HCT116 (cell line): ENCODE measurements around the gene TMEM121. TPM values are rescaled to one million over a fixed set of nuclear protein-coding genes. Genes with fewer than 3 reads are reported as not detected.
"Not testable (repeated sequence)": the region's sequence is repeated elsewhere in the genome, so short reads cannot be mapped to it uniquely, and the experiment has no call there.

Experiments used
- ATAC-seq: fragments of 200-7000 bp; cut with Tn5 transposase; 2 replicates; pipeline ENCODE4 v1.9.1; 2020; ENCODE audit warnings: mild to moderate bottlenecking, moderate library complexity
- BruUV-seq: library from RNA; stranded (reverse); fragments of 400-500 nt; replicated peaks from 2 replicates; lab custom pipeline; 2021; lab: Mats Ljungman, UMichigan
- CTCF ChIA-PET: fragments of 300-600 bp; sonication (Branson Sonifier 250); formaldehyde crosslinking; loops from one replicate; lab custom pipeline; 2021; ENCODE audit warnings: antibody characterized with exemption; lab: Charles Lee
- POLR2A ChIA-PET: fragments of 300-600, 350-600 bp; sonication (Branson Sonifier 250); formaldehyde crosslinking; loops from one replicate; lab custom pipeline; 2021; ENCODE audit warnings: antibody characterized with exemption; lab: Charles Lee
- RAD21 ChIA-PET, 2 experiments: fragments of 300-600 bp; sonication (Branson Sonifier 250); formaldehyde crosslinking; loops; one replicate each; lab custom pipeline; 2023; ENCODE audit warnings: low total read pairs in 2 of 2; ENCODE audit not compliant: uncharacterized antibody in 2 of 2, unreplicated experiment in 2 of 2, low non-redundant PET in 1 of 2; lab: Charles Lee
- DNase-seq: peaks from one replicate; pipeline ENCODE4 v3.0.0-alpha.2; 2010; ENCODE audit warnings: low read depth, low spot score
- H2AFZ ChIP-seq: fragments of 200-600 bp; shearing (Covaris generic), sonication (generic); 2 replicates; pipeline ENCODE4 v1.6.1; 2017; ENCODE audit warnings: low read depth, mixed run types, mixed read lengths, antibody characterized with exemption, low read length; ENCODE audit not compliant: poor library complexity, severe bottlenecking
- H3K27ac ChIP-seq: 2 replicates; pipeline ENCODE4 v1.5.1; 2012; ENCODE audit warnings: low read depth, low read length
- H3K27me3 ChIP-seq: fragments of 200-600 bp; sonication (generic); 2 replicates; pipeline ENCODE4 v1.6.1; 2016; ENCODE audit warnings: mixed run types, low read length, mixed read lengths; ENCODE audit not compliant: insufficient read depth
- H3K36me3 ChIP-seq, 2 experiments: fragments of 200-500 bp in 1 of 2; fragments of 200-600 bp in 1 of 2; sonication (Bioruptor generic) in 1 of 2; sonication (generic) in 1 of 2; 2 replicates each; pipeline versions ENCODE4 v1.5.1 to v1.6.1; 2014 to 2016; ENCODE audit warnings: low read length in 2 of 2, inconsistent platforms in 1 of 2, mixed read lengths in 1 of 2, mixed run types in 1 of 2; ENCODE audit not compliant: insufficient read depth in 2 of 2, control insufficient read depth in 1 of 2
- H3K4me1 ChIP-seq, 2 experiments: fragments of 200-600 bp in 1 of 2; sonication (generic) in 1 of 2; 2 replicates each; pipeline versions ENCODE4 v1.5.1 to v1.6.1; 2012 to 2017; ENCODE audit warnings: low read length in 2 of 2, inconsistent platforms in 1 of 2, mild to moderate bottlenecking in 1 of 2, mixed read lengths in 1 of 2, mixed run types in 1 of 2, moderate library complexity in 1 of 2; ENCODE audit not compliant: insufficient read depth in 2 of 2, control insufficient read depth in 1 of 2
- H3K4me2 ChIP-seq: fragments of 200-600 bp; sonication (generic); 2 replicates; pipeline ENCODE4 v1.6.1; 2017; ENCODE audit warnings: mixed run types, low read length, mixed read lengths
- H3K4me3 ChIP-seq, 2 experiments: fragments of 200-600 bp in 1 of 2; sonication (generic) in 1 of 2; replicated peaks in 1 of 2; 2 replicates each; pipeline ENCODE4 v1.5.1; 2011 to 2016; ENCODE audit warnings: low read length in 2 of 2, control low read depth in 1 of 2, low read depth in 1 of 2, mild to moderate bottlenecking in 1 of 2, mixed read lengths in 1 of 2, mixed run types in 1 of 2
- H3K79me2 ChIP-seq: fragments of 200-600 bp; sonication (generic); 2 replicates; pipeline ENCODE4 v1.6.1; 2017; ENCODE audit warnings: mild to moderate bottlenecking, mixed run types, low read length, moderate library complexity, mixed read lengths; ENCODE audit not compliant: insufficient read depth
- H3K9ac ChIP-seq: fragments of 200-600 bp; sonication (generic); 2 replicates; pipeline ENCODE4 v1.6.1; 2016; ENCODE audit warnings: low read length, mixed read lengths
- H3K9me2 ChIP-seq: fragments of 200-600 bp; sonication (generic), shearing (Covaris generic); 2 replicates; pipeline ENCODE4 v1.6.1; 2017; ENCODE audit warnings: mixed run types, mild to moderate bottlenecking, moderate library complexity; ENCODE audit not compliant: insufficient read depth
- H3K9me3 ChIP-seq, 2 experiments: fragments of 200-500 bp in 1 of 2; fragments of 200-600 bp in 1 of 2; sonication (Bioruptor generic) in 1 of 2; sonication (generic) in 1 of 2; 2 replicates each; pipeline ENCODE4 v1.6.1; 2014 to 2017; ENCODE audit warnings: low read length in 2 of 2, mixed read lengths in 2 of 2, inconsistent platforms in 1 of 2, low read depth in 1 of 2, mild to moderate bottlenecking in 1 of 2, mixed run types in 1 of 2, moderate library complexity in 1 of 2; ENCODE audit not compliant: control insufficient read depth in 1 of 2, insufficient read depth in 1 of 2
- H4K20me1 ChIP-seq: fragments of 200-600 bp; sonication (generic), shearing (Covaris generic); 2 replicates; pipeline ENCODE4 v1.6.1; 2017; ENCODE audit warnings: mixed run types, mild to moderate bottlenecking, moderate library complexity; ENCODE audit not compliant: insufficient read depth
- ELF1 ChIP-seq: IDR thresholded peaks from 2 replicates; pipeline ENCODE4 v1.6.1; 2012; ENCODE audit warnings: low read depth, borderline replicate concordance
- EZH2 ChIP-seq: fragments of 200-600 bp; sonication (generic); IDR thresholded peaks from 2 replicates; pipeline ENCODE4 v1.6.1; 2017; ENCODE audit warnings: antibody characterized with exemption, mixed run types
- EZH2phosphoT487 ChIP-seq: fragments of 200-600 bp; IDR thresholded peaks from 2 replicates; pipeline ENCODE4 v1.6.1; 2018; ENCODE audit warnings: antibody characterized with exemption, borderline replicate concordance
- JUND ChIP-seq: IDR thresholded peaks from 2 replicates; pipeline ENCODE4 v1.6.1; 2012
- MAX ChIP-seq: IDR thresholded peaks from 2 replicates; pipeline ENCODE4 v1.6.1; 2012
- SP1 ChIP-seq: IDR thresholded peaks from 2 replicates; pipeline ENCODE4 v1.6.1; 2012; ENCODE audit warnings: low read depth
- YY1 ChIP-seq: IDR thresholded peaks from 2 replicates; pipeline ENCODE4 v1.6.1; 2011; ENCODE audit warnings: low read length, low read depth, moderate library complexity, mild to moderate bottlenecking; ENCODE audit not compliant: insufficient replicate concordance; ENCODE audit errors: extremely low read depth
- intact Hi-C: fragments of 100-400 bp; cut with micrococcal nuclease; formaldehyde crosslinking; loops from 2 replicates; pipeline ENCODE4 v1.10.0; 2022
- total RNA-seq: library from RNA; stranded (reverse); gene quantifications from one replicate; pipeline ENCODE4 v1.2.1, GENCODE V29; 2021; ENCODE audit not compliant: unreplicated experiment
- TF ChIP-seq, protein P1 (sequence below): IDR thresholded peaks from 2 replicates; pipeline ENCODE4 v1.6.1; 2012; ENCODE audit warnings: low read depth
- TF ChIP-seq, protein P2 (sequence below): IDR thresholded peaks from 2 replicates; pipeline ENCODE4 v1.6.1; 2012

The TMEM121 gene
- total RNA-seq, 1 experiment from 2014 or later = 5.5 TPM

- H3K4me1 ChIP-seq, H3K36me3 ChIP-seq, H3K27ac ChIP-seq, CTCF ChIA-PET, DNase-seq, RAD21 ChIA-PET, H3K9ac ChIP-seq, H3K27me3 ChIP-seq, H3K79me2 ChIP-seq, ATAC-seq, H3K4me3 ChIP-seq, H4K20me1 ChIP-seq, POLR2A ChIA-PET, H3K9me2 ChIP-seq, H2AFZ ChIP-seq, H3K9me3 ChIP-seq, BruUV-seq, H3K4me2 ChIP-seq: not testable (repeated sequence)
- intact Hi-C loops = loop anchor here (10.0 kb wide), 1 partner anchor 123 kb away; no protein-coding TSS in a partner anchor
Measured at GRCh38 chr14:105561345-105561744, 35.0 kb downstream of the TMEM121 start.

DNA sequence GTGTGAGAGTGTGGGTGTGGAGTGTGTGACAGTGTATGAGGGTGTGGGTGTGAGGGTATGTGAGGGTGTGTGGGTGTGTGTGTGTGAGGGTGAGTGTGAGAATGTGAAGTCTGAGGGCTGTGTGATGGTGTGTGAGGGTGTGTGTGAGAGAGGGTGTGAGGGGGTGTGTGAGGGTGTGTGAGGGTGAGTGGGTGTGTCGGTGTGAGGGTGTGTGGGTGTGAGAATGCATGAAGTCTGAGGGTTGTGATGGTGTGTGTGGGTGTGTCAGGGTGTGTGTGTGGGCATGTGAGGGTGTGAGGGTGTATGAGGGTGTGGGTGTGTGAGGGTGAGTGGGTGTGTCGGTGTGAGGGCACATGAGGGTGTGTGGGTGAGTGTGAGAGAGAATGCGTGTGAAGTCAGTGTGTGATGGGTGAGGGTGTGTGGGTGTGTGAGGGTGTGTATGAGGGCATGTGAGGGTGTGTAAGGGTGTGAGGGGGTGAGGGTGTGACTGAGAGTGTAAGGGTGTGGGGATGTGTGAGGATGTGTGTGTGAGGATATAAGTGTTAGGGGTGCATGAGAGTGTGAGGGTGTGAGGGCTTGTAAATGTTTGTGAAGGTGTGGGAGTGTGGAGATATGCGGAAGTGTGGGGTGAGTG is 36.4 kb downstream of the TMEM121 start:
- ChIA-PET RAD21 (no interaction called here), CTCF (no interaction called here), POLR2A (no interaction called here)
- Histone ChIP-seq H2AFZ (no peak overlapping the region), H3K4me1 (no peaks in the 10 kb centered on the region), H3K9me2 (no peaks in the 10 kb centered on the region), H3K36me3 (no peaks in the 10 kb centered on the region), H3K4me3 (no peak overlapping the region), H3K4me2 (no peak overlapping the region), H4K20me1 (no peaks in the 10 kb centered on the region), H3K27ac (0 out of 2 replicates have a peak overlapping the region, but pooled peaks have one; percentile 22), H3K79me2 (no peaks in the 10 kb centered on the region), H3K27me3 (no peaks in the 10 kb centered on the region), H3K9ac (no peak overlapping the region), H3K9me3 (no peaks in the 10 kb centered on the region)
- DNase-seq (no peak), ATAC-seq (no peak)
- no TSS peak for BruUV-seq
- TF ChIP-seq, protein P1, sequence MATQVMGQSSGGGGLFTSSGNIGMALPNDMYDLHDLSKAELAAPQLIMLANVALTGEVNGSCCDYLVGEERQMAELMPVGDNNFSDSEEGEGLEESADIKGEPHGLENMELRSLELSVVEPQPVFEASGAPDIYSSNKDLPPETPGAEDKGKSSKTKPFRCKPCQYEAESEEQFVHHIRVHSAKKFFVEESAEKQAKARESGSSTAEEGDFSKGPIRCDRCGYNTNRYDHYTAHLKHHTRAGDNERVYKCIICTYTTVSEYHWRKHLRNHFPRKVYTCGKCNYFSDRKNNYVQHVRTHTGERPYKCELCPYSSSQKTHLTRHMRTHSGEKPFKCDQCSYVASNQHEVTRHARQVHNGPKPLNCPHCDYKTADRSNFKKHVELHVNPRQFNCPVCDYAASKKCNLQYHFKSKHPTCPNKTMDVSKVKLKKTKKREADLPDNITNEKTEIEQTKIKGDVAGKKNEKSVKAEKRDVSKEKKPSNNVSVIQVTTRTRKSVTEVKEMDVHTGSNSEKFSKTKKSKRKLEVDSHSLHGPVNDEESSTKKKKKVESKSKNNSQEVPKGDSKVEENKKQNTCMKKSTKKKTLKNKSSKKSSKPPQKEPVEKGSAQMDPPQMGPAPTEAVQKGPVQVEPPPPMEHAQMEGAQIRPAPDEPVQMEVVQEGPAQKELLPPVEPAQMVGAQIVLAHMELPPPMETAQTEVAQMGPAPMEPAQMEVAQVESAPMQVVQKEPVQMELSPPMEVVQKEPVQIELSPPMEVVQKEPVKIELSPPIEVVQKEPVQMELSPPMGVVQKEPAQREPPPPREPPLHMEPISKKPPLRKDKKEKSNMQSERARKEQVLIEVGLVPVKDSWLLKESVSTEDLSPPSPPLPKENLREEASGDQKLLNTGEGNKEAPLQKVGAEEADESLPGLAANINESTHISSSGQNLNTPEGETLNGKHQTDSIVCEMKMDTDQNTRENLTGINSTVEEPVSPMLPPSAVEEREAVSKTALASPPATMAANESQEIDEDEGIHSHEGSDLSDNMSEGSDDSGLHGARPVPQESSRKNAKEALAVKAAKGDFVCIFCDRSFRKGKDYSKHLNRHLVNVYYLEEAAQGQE = no peak
- no peak for TF ChIP-seq EZH2
- no peak for TF ChIP-seq ELF1
- TF ChIP-seq, protein P2, sequence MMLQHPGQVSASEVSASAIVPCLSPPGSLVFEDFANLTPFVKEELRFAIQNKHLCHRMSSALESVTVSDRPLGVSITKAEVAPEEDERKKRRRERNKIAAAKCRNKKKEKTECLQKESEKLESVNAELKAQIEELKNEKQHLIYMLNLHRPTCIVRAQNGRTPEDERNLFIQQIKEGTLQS = no peak
- no peak for TF ChIP-seq MAX
- no peak for TF ChIP-seq YY1
- TF ChIP-seq JUND = no peak
- no peak for TF ChIP-seq EZH2phosphoT487
- TF ChIP-seq SP1 = no peak
- intact Hi-C loops = loop anchor here (10.0 kb wide), 1 partner anchor 122 kb away; no protein-coding TSS in a partner anchor
